ENCODE measurements around the gene MORN3. TPM values are rescaled to one million over a fixed set of nuclear protein-coding genes. Genes with fewer than 3 reads are reported as not detected.

MORN3 gene
- total RNA-seq, 6 donors from 2014 or later: 0.69 to 5.6 (median 1.2) TPM

DNA sequence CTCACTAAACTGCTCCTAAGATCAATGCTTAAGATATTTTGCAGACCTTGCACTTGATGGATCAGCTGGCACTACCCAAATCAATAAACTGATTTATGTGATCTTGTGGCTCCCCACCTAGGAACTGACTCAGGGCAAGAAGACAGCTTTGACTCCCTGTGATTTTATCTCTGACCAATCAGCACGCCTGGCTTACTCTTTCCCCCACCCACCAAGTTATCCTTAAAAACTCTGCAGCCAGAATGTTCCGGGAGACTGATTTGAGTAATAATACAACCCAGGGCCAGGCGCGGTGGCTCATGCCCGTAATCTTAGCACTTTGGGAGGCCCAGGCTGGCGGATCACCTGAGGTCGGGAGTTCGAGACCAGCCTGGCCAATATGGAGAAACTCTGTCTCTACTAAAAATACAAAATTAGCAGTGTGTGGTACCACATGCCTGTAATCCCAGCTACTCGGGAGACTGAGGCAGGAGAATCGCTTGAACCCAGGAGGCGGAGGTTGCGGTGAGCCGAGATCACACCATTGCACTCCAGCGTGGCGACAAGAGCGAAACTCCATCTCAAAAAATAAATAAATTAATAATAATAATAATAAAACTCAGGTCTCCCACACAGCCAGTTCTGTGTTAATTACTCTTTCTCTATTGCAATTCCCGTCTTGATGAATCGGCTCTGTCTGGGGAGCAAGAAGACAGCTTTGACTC lies 12.0 kb downstream of the MORN3 start:
- H3K27ac ChIP-seq: peak overlapping the region in 2 of 4 donors; percentile 88 to 92
- 89 to 92% methylated on average over 15 to 18 of the region's 18 CpGs for WGBS, 2 donors
- H3K27me3 ChIP-seq: no peaks in the 10 kb centered on the region
- H3K4me1 ChIP-seq: peaks cover 11 to 24% (median 13%) of the 10 kb centered on the region in 4 donors
- H3K4me3 ChIP-seq: no peak overlapping the region
- H3K36me3 ChIP-seq: no peaks in the 10 kb centered on the region
- DNase-seq: no peak
- no peaks in the 10 kb centered on the region for H3K9me3 ChIP-seq
- TF ChIP-seq, protein P1, sequence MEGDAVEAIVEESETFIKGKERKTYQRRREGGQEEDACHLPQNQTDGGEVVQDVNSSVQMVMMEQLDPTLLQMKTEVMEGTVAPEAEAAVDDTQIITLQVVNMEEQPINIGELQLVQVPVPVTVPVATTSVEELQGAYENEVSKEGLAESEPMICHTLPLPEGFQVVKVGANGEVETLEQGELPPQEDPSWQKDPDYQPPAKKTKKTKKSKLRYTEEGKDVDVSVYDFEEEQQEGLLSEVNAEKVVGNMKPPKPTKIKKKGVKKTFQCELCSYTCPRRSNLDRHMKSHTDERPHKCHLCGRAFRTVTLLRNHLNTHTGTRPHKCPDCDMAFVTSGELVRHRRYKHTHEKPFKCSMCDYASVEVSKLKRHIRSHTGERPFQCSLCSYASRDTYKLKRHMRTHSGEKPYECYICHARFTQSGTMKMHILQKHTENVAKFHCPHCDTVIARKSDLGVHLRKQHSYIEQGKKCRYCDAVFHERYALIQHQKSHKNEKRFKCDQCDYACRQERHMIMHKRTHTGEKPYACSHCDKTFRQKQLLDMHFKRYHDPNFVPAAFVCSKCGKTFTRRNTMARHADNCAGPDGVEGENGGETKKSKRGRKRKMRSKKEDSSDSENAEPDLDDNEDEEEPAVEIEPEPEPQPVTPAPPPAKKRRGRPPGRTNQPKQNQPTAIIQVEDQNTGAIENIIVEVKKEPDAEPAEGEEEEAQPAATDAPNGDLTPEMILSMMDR (IDR thresholded peaks at IDR 0.05): no peak
- TF ChIP-seq POLR2A (IDR thresholded peaks at IDR 0.05) (no peak), POLR2AphosphoS5 (IDR thresholded peaks at IDR 0.05) (no peak), EP300 (IDR thresholded peaks at IDR 0.05) (no peak)
- ATAC-seq (ENCODE audit: low FRiP score in 2 of 2): no peak

DNA sequence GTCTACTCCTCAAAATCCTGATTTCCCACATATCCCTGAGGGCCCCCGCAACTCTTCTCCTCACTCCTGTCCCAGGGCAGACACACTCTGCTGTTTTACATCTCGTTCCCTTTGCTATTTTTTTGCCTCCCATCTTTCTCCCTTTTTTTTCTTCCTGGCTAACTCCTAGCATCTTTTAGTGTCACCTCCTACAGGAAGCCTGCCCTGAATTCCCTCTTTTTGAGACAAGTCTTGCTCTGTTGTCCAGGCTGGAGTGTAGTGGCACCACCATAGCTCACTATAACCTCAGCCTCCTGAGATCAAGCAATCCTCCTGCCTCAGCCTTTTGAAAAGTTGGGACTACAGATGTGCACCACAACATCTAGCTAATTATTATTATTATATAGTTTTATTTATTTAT lies 13.3 kb downstream of the MORN3 start:
- ATAC-seq (ENCODE audit: low FRiP score in 2 of 2) (no peak), DNase-seq (no peak)
- no peak overlapping the region for H3K27ac ChIP-seq
- H3K4me3 ChIP-seq: no peak overlapping the region
- 94 to 95% methylated on average over 2 of the region's 2 CpGs for WGBS, 2 donors
- H3K27me3 ChIP-seq: no peaks in the 10 kb centered on the region
- no peaks in the 10 kb centered on the region for H3K36me3 ChIP-seq
- H3K9me3 ChIP-seq: no peaks in the 10 kb centered on the region
- H3K4me1 ChIP-seq: peaks cover 11 to 24% (median 13%) of the 10 kb centered on the region in 4 donors
- TF ChIP-seq POLR2A (IDR thresholded peaks at IDR 0.05): no peak
- TF ChIP-seq EP300 (IDR thresholded peaks at IDR 0.05): no peak
- TF ChIP-seq POLR2AphosphoS5 (IDR thresholded peaks at IDR 0.05): no peak
- TF ChIP-seq, protein P1 (IDR thresholded peaks at IDR 0.05): no peak

DNA sequence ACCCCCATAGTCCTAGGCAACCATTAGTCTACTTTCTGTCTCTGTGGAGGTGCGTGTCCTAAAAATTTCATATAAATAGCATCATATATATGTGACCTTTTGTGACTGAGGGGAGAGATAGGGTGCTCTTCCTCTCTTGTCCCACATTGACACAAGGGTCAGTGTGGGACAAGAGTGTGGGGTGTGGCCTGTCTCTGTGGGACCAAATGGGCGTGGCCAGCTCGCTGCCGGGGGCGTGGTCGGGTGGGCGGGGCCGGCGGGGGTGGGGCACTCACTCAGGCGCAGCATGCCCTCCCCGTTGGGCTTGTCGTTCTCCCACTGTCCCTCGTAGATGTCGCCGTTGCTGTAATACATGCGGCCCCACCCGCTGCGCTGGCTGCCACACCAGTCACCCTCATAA lies 15.5 kb downstream of the MORN3 start:
- Histone ChIP-seq H3K9me3 (no peaks in the 10 kb centered on the region), H3K27me3 (no peaks in the 10 kb centered on the region), H3K27ac (no peak overlapping the region), H3K36me3 (no peaks in the 10 kb centered on the region), H3K4me3 (no peak overlapping the region), H3K4me1 (peaks cover 7 to 23% (median 9%) of the 10 kb centered on the region in 4 donors)
- DNase-seq (no peak), ATAC-seq (ENCODE audit: low FRiP score in 2 of 2) (no peak)
- no peak for TF ChIP-seq EP300 (IDR thresholded peaks at IDR 0.05)
- WGBS, 2 donors: 65 to 75% methylated on average over 8 to 15 of the region's 18 CpGs

DNA sequence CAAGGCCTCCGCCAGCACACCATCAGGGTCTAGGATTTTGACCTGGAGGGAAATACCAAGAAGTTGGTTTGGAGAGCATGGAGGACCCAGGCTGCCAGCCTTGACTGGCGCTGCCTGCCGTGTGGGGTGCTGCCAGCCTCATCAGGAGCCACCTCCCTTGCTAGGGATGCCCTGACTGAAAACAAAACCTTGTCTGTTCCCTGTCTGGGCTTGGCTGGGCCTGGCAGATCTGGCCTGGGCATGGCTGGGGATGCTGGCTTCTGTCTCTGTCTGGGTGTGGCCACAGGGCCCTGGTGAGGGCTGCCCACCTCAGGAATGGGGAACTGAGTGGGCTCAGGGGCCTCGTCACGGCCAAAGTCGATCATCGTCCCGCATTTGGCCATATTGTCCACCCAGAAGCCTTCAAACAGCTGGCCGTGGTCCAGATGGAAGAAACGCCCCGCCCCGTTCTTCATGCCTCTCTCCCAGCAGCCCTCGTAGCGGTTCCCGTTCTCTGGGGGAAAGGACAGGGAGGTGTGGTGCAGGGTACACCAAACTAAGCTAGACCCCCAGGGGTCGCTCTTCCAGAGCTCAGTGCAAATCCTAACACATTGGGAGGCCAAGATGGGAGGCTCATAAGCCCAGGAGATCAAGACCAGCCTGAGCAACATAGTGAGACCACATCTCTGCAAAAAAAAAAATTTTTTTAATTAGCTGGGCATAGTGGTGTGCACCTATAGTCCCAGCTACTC lies 16.5 kb downstream of the MORN3 start:
- TF ChIP-seq POLR2A (IDR thresholded peaks at IDR 0.05) (no peak), EP300 (IDR thresholded peaks at IDR 0.05) (no peak), POLR2AphosphoS5 (IDR thresholded peaks at IDR 0.05) (no peak)
- TF ChIP-seq, protein P1 (IDR thresholded peaks at IDR 0.05): no peak
- Histone ChIP-seq H3K27ac (no peak overlapping the region), H3K27me3 (no peaks in the 10 kb centered on the region), H3K4me3 (no peak overlapping the region), H3K9me3 (no peaks in the 10 kb centered on the region), H3K36me3 (no peaks in the 10 kb centered on the region), H3K4me1 (peaks cover 5 to 16% (median 12%) of the 10 kb centered on the region in 4 donors)
- 80 to 86% methylated on average over 4 to 16 of the region's 16 CpGs for WGBS, 2 donors
- ATAC-seq (ENCODE audit: low FRiP score in 2 of 2): no peak
- no peak for DNase-seq

DNA sequence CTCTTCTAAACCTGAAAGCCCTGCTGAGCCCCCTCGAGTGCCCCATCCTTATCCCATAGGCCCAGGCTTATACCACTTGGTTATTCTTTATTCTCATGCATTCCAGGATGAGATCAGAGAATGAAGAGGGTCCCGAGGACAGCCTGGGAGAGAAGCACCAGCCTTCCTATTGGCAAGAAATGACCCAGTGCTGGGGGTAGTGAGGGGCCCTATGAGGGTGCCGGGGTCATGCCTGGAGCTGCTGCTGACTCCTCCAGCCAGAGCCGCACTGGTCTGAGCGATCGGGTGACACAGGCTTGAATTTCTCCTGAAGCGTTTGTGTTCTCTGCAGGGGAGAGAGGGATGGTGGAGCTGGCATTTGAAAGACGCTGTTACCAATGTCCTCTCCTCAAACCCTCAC lies 18.1 kb downstream of the MORN3 start:
- WGBS, 2 donors: 81 to 94% methylated on average over 8 of the region's 8 CpGs
- no peaks in the 10 kb centered on the region for H3K9me3 ChIP-seq
- ATAC-seq (ENCODE audit: low FRiP score in 2 of 2) (no peak), DNase-seq (no peak)
- H3K27ac ChIP-seq: no peak overlapping the region
- TF ChIP-seq EP300 (IDR thresholded peaks at IDR 0.05) (no peak), POLR2A (IDR thresholded peaks at IDR 0.05) (no peak), POLR2AphosphoS5 (IDR thresholded peaks at IDR 0.05) (no peak)
- TF ChIP-seq, protein P1 (IDR thresholded peaks at IDR 0.05): no peak
- no peak overlapping the region for H3K4me3 ChIP-seq
- H3K27me3 ChIP-seq: no peaks in the 10 kb centered on the region
- peaks cover 5 to 13% (median 12%) of the 10 kb centered on the region in 4 donors for H3K4me1 ChIP-seq
- H3K36me3 ChIP-seq: no peaks in the 10 kb centered on the region

Measured in upper lobe of left lung (tissue), 6 donors.